ENCODE measurements around the gene NOL3.

NOL3 gene

DNA sequence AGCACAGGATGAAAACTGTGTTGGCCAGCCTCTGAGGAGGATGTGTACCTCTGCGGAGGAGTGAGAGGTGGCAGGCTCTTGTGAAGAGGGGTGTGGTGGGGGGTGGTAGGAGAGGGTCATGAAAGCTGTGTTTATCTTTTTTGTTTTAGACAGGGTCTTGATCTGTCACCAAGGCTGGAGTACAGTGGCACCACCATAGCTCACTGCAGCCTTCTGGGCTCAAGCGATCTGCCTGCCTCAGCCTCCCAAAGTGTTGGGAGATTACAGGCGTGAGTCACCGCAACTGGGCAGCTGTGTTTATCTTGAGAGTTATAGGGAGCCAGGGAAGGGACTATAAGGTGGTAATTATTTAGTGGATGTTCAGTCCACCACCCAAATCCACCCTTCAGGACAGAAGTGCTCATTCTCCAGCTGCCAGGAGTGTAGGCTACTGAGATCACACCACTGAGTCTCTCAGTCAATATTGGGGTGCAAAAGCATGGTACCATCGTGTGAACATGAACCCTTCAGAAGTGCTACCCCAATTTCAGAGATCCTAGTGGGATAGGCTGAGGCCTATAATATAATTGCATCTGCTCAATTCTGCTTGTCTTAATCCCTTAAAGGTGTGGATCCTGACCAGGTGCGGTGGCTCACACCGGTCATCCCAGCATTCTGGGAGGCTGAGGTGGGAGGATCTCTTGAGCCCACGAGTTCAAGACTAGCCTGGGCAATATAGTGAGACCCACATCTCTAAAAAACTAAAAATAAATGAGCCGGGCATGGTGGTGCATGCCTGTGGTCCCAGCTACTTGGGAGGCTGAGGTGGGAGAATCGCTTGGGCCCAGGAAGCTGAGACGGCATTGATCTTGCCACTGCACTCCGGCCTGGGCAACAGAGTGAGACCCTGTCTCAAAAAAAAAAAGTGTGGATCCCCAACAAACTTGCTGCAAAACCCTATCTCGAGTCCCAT is 20.4 kb downstream of the NOL3 start:
- no peak for DNase-seq

DNA sequence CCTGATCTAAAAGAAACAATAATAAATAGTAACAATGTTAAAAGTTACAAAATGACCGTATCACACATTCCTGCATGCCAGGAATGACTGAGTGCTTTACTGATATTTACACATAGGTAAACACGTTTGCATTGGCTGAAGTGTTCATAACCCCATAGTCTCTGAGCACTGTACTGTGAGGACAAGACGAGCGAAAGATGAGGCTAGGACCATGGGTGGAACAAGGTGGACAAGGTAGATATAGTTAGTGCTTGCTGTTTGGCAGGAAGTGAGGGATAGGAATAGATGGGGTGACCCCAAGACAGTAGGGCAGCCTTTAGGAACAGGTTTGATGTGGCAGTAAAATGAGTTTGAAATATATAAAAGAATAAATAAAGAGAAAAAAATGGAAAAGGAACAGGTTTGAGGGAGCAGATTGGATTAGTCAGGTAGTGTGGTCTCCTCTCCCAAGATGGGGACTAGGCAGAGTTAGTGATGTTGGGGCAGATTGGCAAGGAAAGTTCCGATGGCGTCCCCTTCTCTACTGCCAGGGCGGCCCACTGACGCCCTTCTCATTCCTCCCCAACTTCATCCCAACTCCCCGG is 21.2 kb downstream of the NOL3 start:
- DNase-seq = no peak

DNA sequence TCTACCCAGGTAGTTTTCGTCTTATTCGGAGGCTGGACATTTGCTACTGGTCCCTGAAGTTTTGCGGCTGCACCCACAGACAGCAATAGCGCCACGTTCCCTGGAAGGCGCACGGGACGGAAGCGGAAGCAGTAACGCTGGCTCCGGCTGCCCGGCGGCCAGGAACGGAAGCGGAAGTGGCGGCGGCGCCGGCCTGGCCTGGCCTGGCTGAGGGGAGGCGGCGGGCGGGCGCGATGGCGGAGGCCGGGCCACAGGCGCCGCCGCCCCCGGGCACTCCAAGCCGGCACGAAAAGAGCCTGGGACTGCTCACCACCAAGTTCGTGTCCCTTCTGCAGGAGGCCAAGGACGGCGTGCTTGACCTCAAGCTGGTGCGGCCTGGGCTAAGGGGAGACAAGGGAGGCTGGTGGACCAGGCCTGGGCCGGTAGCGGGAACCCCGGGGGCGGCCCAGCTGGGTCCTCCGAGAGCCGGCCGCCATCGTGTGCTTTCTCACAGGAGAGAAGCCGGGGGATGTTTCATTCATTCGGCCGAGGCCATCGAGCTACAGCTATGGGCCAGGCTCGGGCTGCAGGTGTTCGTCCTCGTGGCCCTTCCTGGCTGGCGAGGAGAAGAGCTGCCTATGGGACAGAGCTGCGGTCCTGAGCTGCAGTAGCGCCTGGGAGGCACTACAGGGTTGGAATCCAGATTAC is 21.8 kb downstream of the NOL3 start, which contains the start of gene E2F4:
Gene E2F4 (plus strand): TSS at position 161 of the 687 bp plus-strand sequence. CDS start 73 bp downstream, at position 234.
- DNase-seq = peak; percentile 77

DNA sequence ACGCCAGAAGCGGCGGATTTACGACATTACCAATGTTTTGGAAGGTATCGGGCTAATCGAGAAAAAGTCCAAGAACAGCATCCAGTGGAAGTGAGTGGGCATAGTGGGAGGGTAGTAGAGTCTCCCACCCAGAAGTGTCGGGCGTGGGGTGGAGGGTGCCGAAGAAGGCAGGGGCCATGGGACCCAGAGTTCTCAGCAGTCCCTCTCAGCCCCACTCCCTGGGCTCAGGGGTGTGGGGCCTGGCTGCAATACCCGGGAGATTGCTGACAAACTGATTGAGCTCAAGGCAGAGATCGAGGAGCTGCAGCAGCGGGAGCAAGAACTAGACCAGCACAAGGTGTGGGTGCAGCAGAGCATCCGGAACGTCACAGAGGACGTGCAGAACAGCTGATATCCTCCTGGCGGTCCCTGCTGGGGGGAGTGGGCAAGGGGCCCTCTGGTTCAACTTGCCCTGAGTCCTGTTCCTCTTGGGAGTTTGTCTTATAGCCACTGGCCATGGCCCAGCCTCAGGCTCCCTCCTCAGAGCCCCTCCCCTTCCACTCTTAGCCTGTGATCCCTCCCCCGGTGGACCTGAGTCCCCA is 22.5 kb downstream of the NOL3 start:
- DNase-seq = no peak

DNA sequence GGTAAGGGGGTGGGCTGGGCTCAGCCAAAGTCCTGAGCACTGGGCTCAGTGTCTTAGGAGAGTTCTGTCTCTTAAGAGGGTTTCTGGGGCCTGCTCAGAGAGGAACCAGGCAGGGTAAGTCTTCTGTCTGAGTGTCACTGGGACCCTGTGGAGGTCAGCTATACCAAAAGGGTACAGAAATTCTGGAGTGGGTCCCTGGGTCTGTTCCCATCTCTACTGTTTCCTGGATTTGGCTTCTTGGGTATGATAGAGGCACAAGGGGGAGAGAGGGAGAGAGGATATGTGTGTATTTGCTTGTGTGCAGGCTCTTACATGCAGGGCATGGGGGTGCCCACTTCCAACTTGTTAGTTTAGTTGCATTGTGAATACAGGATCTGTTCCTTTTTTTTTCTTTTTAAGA is 23.2 kb downstream of the NOL3 start:
- no peak for DNase-seq

DNA sequence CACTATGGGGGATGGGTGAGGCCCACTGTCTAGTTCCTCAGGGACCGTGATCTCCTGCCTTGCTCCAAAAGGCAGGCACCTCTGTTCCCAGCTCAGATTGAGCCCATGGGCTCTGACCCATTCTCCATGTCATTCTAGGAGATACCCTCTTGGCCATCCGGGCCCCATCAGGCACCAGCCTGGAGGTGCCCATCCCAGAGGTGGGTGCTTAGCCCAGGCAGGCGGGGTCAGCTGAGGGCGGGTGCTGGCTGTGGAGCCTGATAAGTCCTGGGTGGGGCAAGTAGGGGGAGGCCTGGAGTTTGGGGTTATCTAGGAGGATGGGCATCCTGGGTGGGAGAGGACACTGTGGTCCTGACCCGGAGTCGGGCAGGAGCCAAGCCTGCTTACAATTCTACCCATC is 23.9 kb downstream of the NOL3 start:
- DNase-seq = no peak

DNA sequence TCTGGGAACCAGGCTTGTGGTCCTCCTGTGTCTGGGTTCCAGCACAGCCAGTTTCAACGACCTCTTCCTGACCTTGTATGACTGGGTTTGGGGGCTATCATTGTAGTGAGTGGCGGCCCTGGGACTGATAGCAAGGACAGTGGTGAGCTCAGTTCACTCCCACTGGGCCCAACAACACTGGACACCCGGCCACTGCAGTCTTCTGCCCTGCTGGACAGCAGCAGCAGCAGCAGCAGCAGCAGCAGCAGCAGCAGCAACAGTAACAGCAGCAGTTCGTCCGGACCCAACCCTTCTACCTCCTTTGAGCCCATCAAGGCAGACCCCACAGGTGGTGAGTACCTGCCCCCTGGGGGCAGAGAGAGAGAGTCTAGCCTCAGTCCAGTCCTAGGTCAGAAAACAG is 25.3 kb downstream of the NOL3 start:
- DNase-seq = no peak

DNA sequence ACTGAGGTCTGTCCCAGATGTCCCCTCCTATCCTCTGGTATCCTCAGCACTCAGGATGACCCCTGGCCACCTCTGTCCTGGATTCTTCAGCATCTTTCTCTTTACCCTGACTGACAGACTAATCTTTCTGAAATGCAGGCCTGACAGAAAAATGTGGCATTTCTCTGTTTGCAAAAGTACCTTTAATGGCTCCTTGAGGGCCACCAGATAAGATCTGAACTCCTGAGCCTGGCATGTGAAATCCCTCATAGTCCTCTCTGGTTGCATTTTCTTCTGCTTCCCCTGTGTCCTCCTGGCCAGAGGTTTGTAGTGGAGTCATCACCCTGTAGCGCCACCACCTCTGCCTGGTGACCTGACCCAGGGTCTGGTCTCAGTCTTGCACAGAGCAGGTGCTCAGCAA is 26.5 kb downstream of the NOL3 start:
- no peak for DNase-seq

DNA sequence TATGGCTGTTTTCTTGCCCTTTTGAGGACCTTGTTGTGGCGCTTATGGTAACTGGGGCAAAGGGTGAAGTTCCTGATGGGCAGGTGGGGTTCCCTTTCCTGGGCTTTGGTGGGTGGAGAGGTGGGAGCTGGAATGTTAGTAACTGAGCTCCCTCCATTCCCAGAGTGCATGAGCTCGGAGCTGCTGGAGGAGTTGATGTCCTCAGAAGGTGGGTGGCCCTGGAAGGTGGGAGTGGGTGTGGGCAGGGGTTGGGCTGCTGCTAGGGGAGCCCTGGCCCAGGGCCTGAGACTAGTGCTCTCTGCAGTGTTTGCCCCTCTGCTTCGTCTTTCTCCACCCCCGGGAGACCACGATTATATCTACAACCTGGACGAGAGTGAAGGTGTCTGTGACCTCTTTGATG is 27.4 kb downstream of the NOL3 start:
- DNase-seq = no peak

DNA sequence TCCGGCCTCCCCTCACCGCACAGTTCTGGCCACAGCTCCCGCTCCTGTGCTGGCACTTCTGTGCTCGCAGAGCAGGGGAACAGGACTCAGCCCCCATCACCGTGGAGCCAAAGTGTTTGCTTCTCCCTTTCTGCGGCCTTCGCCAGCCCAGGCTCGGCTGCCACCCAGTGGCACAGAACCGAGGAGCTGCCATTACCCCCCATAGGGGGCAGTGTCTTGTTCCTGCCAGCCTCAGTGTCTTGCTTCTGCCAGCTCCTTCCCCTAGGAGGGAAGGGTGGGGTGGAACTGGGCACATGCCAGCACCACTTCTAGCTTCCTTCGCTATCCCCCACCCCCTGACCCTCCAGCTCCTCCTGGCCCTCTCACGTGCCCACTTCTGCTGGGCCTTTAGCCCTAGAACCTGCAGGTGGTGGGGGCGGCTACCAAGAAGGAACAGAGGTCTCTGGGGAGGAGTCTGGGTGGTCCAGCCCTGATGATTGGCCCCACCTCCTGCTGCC is 27.9 kb downstream of the NOL3 start:
- DNase-seq = peak; percentile 52

DNA sequence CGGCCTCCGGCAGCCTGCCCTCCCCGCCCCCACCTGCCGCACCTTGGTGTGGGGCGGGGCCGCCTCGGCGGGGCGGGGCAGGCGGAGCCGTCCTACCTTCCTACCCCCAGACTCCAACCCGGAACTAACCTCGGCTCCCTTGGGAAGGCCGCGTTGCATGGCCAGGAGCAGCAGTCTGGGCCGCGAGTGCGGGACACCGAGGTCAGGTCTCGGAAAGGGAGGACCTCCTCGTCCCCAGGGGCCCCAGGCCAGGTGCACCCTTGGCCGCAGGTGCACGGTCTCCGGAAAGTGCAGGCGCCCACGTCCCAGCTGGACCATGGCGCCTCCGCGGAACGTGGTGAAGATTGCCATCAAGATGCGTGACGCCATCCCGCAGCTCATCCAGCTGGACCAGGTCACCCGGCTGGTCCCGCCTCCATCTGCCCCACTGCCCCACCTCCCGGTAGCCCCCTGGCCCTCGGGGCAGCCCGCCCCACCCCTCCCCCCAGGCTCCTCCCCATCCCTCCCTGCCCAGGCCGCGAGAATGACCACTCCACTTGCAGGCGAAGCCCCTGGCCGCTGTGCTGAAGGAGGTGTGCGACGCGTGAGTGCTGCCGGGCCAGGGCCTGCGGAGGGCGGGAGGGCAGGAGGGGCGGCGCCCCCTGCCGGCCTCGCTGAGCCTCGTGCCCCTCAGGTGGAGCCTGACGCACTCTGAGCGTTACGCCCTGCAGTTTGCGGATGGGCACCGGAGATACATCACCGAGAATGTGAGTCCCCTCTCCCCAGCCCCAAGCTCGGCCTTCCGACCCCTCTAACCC is 28.9 kb downstream of the NOL3 start, which contains the start of gene ELMO3:
Gene ELMO3 (plus strand): TSS at position 121 of the 797 bp plus-strand sequence. CDS start 196 bp downstream, at position 317.
- DNase-seq = peak; percentile 73

DNA sequence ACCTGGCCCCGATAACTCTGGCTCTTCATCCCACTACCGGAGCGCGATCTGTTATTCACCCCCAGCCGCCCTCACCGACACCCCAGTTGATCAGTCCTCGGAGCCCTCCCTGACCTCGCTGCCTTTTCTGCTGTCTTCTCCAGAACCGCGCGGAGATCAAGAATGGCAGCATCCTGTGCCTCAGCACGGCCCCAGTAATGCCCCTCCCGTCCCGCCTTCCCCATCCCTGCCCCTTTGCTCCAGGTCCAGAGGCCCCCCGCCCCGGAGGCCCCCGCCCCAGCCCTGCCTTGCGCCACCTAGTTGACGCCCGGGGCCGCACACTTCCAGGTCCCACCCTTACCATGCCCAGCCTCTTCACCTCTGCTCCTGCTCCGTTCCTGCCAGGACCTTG is 29.5 kb downstream of the NOL3 start:
- DNase-seq = no peak

DNA sequence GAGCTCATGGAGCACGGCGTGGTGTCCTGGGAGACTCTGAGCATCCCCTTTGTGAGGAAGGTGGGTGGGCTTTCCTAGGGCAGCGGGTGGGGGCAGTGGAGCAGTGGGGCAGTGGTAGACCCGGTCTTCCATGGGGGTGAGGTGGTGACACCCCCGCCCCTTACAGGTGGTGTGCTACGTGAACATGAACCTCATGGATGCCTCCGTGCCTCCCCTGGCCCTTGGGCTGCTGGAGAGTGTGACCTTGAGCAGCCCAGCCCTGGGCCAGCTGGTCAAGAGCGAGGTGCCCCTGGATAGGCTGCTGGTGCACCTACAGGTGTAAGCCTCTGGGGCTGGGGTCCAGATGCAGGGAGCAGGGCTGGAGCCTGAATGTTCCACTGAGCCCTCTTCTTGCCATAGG is 30.2 kb downstream of the NOL3 start:
- DNase-seq = no peak

DNA sequence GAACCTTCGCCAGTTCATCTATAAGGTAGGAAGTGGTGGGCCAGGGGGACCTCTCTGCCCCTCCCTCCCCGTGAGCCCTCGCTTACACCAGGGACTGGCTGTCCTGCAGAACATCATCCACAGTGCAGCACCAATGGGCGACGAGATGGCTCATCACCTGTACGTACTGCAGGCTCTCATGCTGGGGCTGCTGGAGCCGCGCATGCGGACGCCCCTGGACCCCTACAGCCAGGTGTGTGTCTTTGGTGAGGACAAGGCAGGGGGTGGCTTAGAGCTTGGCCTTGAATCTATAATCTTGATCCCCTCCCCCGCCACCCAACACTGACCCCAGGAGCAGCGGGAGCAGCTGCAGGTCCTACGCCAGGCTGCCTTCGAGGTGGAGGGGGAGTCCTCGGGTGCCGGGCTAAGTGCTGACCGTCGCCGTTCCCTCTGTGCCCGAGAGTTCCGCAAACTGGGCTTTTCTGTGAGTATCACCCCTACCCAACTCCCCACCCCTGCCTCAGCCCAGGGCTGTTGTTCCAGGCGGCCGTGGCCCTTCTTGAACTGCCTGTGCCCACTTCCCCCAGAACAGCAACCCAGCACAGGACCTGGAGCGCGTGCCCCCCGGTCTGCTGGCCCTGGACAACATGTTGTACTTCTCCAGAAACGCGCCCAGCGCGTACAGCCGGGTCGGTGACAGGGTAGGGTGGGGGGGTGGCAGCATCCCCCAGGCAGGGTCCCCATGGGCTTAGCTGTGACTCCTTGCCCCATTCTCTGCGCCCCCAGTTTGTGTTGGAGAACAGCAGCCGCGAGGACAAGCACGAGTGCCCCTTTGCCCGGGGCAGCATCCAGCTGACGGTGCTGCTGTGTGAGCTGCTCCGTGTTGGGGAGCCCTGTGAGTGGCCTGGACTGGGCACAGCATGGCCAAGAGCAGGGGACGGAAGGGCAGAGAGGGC is 31.3 kb downstream of the NOL3 start:
- no peak for DNase-seq

DNA sequence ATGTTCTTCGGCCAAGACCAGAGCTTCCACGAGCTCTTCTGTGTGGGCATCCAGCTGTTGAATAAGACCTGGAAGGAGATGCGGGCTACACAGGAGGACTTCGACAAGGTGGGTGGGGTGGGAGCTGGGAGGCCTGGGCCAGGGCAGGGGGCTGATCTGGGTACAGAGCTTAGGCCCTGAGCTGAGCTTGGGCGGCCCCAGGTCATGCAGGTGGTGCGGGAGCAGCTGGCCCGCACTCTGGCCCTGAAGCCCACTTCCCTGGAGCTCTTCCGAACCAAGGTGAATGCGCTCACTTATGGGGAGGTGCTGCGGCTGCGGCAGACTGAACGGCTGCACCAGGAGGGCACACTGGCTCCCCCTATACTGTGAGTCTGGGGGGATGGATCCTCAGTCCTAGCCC is 32.1 kb downstream of the NOL3 start:
- no peak for DNase-seq

DNA sequence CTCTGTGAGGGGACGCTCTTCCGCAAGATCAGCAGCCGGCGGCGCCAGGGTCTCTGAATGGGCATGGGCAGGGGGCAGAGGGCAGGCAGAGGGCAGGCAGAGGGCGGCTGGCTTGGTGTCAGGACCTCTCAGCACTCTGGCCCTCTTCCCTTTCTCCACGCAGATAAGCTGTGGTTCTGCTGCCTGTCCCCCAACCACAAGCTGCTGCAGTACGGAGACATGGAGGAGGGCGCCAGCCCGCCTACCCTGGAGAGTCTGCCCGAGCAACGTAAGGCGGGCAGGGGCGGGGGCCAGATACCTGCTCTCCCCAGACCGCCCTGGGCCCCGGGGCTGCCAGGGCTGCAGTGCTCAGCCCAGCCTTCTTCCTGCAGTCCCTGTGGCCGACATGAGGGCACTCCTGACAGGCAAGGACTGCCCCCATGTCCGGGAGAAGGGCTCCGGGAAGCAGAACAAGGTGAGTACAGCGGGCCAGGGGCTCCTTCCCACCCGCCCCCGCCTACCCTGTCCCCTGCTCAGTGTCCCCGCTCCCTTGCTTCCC is 32.7 kb downstream of the NOL3 start:
- DNase-seq = no peak

DNA sequence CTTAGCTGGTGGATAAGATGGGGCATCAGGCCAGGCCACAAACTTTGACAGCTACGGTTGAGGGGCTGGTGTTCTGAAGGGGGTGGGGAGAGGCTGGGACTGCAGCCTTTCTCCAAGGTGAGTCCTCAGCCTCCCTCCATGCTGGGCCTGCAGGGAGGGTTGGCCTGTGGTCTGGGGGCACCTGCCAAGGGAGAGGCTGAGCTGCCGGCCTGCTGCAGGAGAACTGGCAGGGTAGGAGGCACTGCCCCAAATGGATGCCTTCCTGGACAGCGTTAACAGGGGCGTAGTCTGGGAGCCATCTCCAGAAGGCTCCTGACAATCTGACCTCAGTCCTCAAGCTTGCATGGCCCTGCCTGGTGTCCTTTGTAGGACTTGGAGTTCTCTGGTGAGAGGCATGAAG is 33.7 kb downstream of the NOL3 start:
- DNase-seq = no peak

DNA sequence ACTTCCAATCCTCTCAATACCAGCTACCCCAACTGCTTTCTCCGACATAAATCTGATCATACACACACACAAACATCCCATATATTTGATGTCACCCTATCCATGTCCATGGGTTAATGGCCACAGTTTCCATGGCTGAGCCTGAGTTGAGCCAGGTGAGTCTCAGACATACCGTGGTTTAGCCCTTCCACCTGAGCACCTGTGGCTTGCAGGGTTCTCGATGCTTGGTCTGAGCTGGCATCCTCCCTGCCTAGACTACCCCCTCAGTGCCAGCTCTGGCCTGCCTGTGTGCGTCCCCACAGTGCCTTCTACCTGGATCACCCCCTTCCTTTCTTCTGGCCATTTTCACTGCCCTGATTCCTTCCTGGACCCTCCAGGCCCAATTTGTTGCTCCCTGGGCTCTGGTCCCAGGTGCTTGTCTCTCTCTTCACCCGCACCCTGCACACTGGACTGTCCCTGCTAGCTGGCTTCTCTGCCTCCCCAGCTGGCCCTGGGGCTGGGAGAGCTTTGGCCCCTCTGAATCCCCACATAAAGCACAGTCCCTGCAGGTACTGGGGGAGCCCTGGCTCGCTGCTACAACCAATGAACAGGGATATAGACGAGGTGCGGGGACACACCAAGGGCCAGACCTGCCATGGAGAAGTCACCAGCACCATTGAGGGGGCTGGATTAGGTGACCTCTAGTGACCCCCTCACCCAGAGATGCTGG is 35.9 kb downstream of the NOL3 start:
- DNase-seq = no peak

DNA sequence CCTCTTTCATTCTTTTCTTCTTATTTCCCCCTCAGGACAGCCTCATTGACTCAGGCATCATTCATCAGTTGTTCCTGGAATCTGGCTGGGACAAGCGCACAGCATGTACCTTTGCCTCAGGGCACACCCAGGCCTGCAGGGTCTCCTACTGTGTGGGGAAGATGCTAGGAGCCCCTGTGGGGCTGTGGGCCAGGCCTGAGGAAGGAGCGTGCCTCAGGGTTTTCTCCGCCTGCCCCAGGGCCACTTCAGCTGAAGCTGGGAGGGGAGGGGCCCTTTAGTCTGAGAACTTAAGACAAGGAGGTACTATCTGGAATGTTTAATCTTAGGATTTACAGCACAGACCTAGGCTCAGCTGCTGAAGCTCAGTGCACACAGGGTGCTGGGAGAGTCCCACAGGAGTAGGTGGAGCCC is 36.5 kb downstream of the NOL3 start:
- no peak for DNase-seq
